ENCODE measurements around the gene ELMO1. TPM values are rescaled to one million over a fixed set of nuclear protein-coding genes. Genes with fewer than 3 reads are reported as not detected.

The ELMO1 gene
- total and polyA plus RNA-seq, 2 experiments from 2014 or later, result 6.5 to 24.9 TPM

GRCh38 chr7:37315772-37316715 is 132.6 kb downstream of the ELMO1 start:
- no peaks in the 10 kb centered on the region for H3K36me3 Mint-ChIP-seq (ENCODE audit: low read depth)
- Histone ChIP-seq H3K36me3 (ENCODE audit: insufficient read depth) (no peaks in the 10 kb centered on the region), H3K4me3 (no peak overlapping the region), H4K20me1 (replicated peaks; ENCODE audit: insufficient read depth) (no peaks in the 10 kb centered on the region), H3K79me2 (replicated peaks; ENCODE audit: insufficient read depth) (no peaks in the 10 kb centered on the region), H3F3A (replicated peaks; ENCODE audit: low read depth) (no peaks in the 10 kb centered on the region), H3K9me2 (ENCODE audit: insufficient read depth) (peaks cover 9% of the 10 kb centered on the region), H3K4me1 (ENCODE audit: insufficient read depth) (no peaks in the 10 kb centered on the region), H3K4me2 (no peak overlapping the region), H2AFZ (no peak overlapping the region), H3K27me3 (ENCODE audit: insufficient read depth) (no peaks in the 10 kb centered on the region), H3K27ac (ENCODE audit: low read depth) (no peak overlapping the region)
- peaks cover 5% of the 10 kb centered on the region for H3K4me1 Mint-ChIP-seq
- TF ChIP-seq STAT1 (IDR thresholded peaks at IDR 0.05; ENCODE audit: unreplicated experiment) (no peak), POLR2AphosphoS5 (IDR thresholded peaks at IDR 0.05; ENCODE audit: low read depth) (no peak)
- no peak overlapping the region for H3K27ac Mint-ChIP-seq
- ATAC-seq (no peak), DNase-seq (ENCODE audit: low spot score) (no peak)
- no peaks in the 10 kb centered on the region for H3K9me3 Mint-ChIP-seq
- H3K4me3 Mint-ChIP-seq, result no peak overlapping the region
- H3K27me3 Mint-ChIP-seq (ENCODE audit: insufficient read depth, low read depth, poor library complexity), result peaks cover 2% of the 10 kb centered on the region

GRCh38 chr7:37312608-37313007 is 136.1 kb downstream of the ELMO1 start:
- ATAC-seq, result no peak
- Mint-ChIP-seq H3K36me3 (ENCODE audit: low read depth) (peaks cover 4% of the 10 kb centered on the region; the same call in 1 of the 3 replicates), H3K4me1 (peaks cover 14% of the 10 kb centered on the region)
- TF ChIP-seq ZNF462 (CRISPR knock-in tag; IDR thresholded peaks at IDR 0.05), result no peak
- TF ChIP-seq EZH2phosphoT487 (IDR thresholded peaks at IDR 0.05; ENCODE audit: unreplicated experiment), result no peak
- TF ChIP-seq CTCF (conservative IDR thresholded peaks at IDR 0.05; ENCODE audit: low read depth in 2 of 2), result no peak
- no peak for TF ChIP-seq ZNF114 (CRISPR knock-in tag; IDR thresholded peaks at IDR 0.05)
- TF ChIP-seq POLR2AphosphoS5 (IDR thresholded peaks at IDR 0.05; ENCODE audit: low read depth), result no peak
- TF ChIP-seq ZNF331 (CRISPR knock-in tag; IDR thresholded peaks at IDR 0.05; ENCODE audit: low read depth), result no peak
- TF ChIP-seq REST (IDR thresholded peaks at IDR 0.05; ENCODE audit: unreplicated experiment), result no peak
- no peak for TF ChIP-seq CREB1 (CRISPR knock-in tag; IDR thresholded peaks at IDR 0.05; ENCODE audit: low read depth)

More at GRCh38 chr7:37312608-37313007, 136.1 kb downstream of the ELMO1 start:
- Histone ChIP-seq H3F3A (replicated peaks; ENCODE audit: low read depth) (no peaks in the 10 kb centered on the region), H2AFZ (no peak overlapping the region), H3K4me1 (ENCODE audit: insufficient read depth) (peaks cover 5% of the 10 kb centered on the region), H3K27ac (ENCODE audit: low read depth) (no peak overlapping the region), H4K20me1 (replicated peaks; ENCODE audit: insufficient read depth) (no peaks in the 10 kb centered on the region), H3K27me3 (ENCODE audit: insufficient read depth) (no peaks in the 10 kb centered on the region), H3K79me2 (replicated peaks; ENCODE audit: insufficient read depth) (no peaks in the 10 kb centered on the region), H3K4me2 (no peak overlapping the region), H3K4me3 (no peak overlapping the region), H3K36me3 (ENCODE audit: insufficient read depth) (no peaks in the 10 kb centered on the region), H3K9me2 (ENCODE audit: insufficient read depth) (no peaks in the 10 kb centered on the region)
- Mint-ChIP-seq H3K4me3 (no peak overlapping the region), H3K27ac (no peak overlapping the region), H3K27me3 (ENCODE audit: insufficient read depth, low read depth, poor library complexity) (peaks cover 6% of the 10 kb centered on the region), H3K9me3 (no peaks in the 10 kb centered on the region)
- no peak for DNase-seq (ENCODE audit: low spot score)

Measured in GM23338 (cell line).